SK-N-MC (cell line): ENCODE data around the gene PCIF1.
"Not testable (repeated sequence)": the region's sequence is repeated elsewhere in the genome, so short reads cannot be mapped to it uniquely, and the experiment has no call there.

Experiments
- EZH2 ChIP-seq: fragments of 200-600 bp; sonication (generic); IDR thresholded peaks from one replicate; pipeline ENCODE4 v1.6.1; 2017; ENCODE audit warnings: antibody characterized with exemption
- POLR2AphosphoS5 ChIP-seq: IDR thresholded peaks from 2 replicates; pipeline ENCODE4 v1.6.1; 2012; ENCODE audit warnings: mild to moderate bottlenecking, low read depth, low read length, borderline replicate concordance

DNA sequence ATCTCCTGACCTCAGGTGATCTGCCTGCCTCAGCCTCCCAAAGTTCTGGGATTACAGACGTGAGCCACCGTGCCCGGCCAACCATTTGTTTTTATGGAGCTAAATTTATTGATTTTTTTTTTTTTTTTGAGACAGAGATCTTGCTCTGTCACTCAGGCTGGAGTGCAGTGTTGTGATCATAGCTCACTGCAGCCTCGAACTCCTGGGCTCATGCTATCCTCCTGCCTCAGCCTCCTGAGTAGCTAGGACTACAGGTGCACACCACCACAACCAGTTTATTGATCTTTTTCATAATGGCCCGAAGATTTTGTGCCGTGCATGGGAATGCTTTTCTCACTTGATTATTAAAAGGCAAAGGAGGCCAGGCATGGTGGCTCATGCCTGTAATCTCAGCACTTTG, 54.3 kb downstream of the PCIF1 start:
- TF ChIP-seq EZH2, POLR2AphosphoS5: not testable (repeated sequence)
